Stimulated activated CD4-positive, alpha-beta T cell treated with anti-CD3 and anti-CD28 coated beads, Interleukin-2, amount 100 ng/mL, for 24 hours (primary cell): ENCODE data around the gene UBA3.

Source experiments
- DNase-seq, 2 donors: peaks; one replicate each; pipeline ENCODE4 v3.0.0-alpha.2; 2020

UBA3 gene

GRCh38 chr3:69009559-69010410 is 70.4 kb downstream of the UBA3 start:
- DNase-seq = no peak

GRCh38 chr3:69008980-69009379 is 71.2 kb downstream of the UBA3 start:
- DNase-seq = no peak

- no peak for DNase-seq
Measured at GRCh38 chr3:69005791-69006482, 74.2 kb downstream of the UBA3 start.

- DNase-seq = no peak
Measured at GRCh38 chr3:69005071-69005790, 74.9 kb downstream of the UBA3 start.
